A549 (cell line): ENCODE results near the gene IKZF4. TPM values are rescaled to one million over a fixed set of nuclear protein-coding genes. Genes with fewer than 3 reads are reported as not detected.

Source experiments
- ATAC-seq, 2 experiments: fragments of 200-7000 bp in 1 of 2; fragments of >200 bp in 1 of 2; cut with Nextera tagmentation in 1 of 2; cut with Tn5 transposase in 1 of 2; 3 replicates each; pipeline versions ENCODE4 v1.8.0 to v1.9.1; 2018 to 2020; ENCODE audit warnings: mild to moderate bottlenecking in 1 of 2, moderate library complexity in 1 of 2
- CTCF ChIA-PET: fragments of 300-600 bp; sonication (Branson Sonifier 250); formaldehyde crosslinking; extraction: SDS; loops from one replicate; lab custom pipeline; 2021; ENCODE audit warnings: antibody characterized with exemption, inconsistent platforms; lab: Yijun Ruan, JAX
- POLR2A ChIA-PET: fragments of 350-600 bp; formaldehyde crosslinking; extraction: SDS; loops from one replicate; lab custom pipeline; 2021; ENCODE audit warnings: antibody characterized with exemption, inconsistent platforms; lab: Yijun Ruan, JAX
- DNase-seq, 2 experiments: peaks; one replicate each; pipeline versions ENCODE4 v3.0.0 to v3.0.0-alpha.2; 2011 to 2016; ENCODE audit warnings: low read depth in 1 of 2, low spot score in 1 of 2
- FAIRE-seq: peaks from 2 replicates; lab custom pipeline; 2011; peaks lifted over from hg19 to GRCh38; lab: Jason Lieb, UNC
- H3K27ac ChIP-seq, 2 experiments: fragments of >200 bp; sonication (Bioruptor Twin); formaldehyde crosslinking; 3 replicates each; pipeline ENCODE4 v1.5.1; 2016 to 2017
- H3K4me1 ChIP-seq: fragments of >200 bp; sonication (Bioruptor Twin); formaldehyde crosslinking; 3 replicates; pipeline ENCODE4 v1.6.1; 2016
- H3K4me2 ChIP-seq: fragments of >200 bp; sonication (Bioruptor Twin); formaldehyde crosslinking; 3 replicates; pipeline ENCODE4 v1.6.1; 2016
- H3K4me3 ChIP-seq: fragments of >200 bp; sonication (Bioruptor Twin); formaldehyde crosslinking; 3 replicates; pipeline ENCODE4 v1.5.1; 2016
- H3K9me3 ChIP-seq: fragments of >200 bp; sonication (Bioruptor Twin); formaldehyde crosslinking; 3 replicates; pipeline ENCODE4 v1.6.1; 2016
- BHLHE40 ChIP-seq: IDR thresholded peaks from 2 replicates; pipeline ENCODE4 v1.6.1; 2012; ENCODE audit warnings: low read depth, low read length, inconsistent platforms
- CBX8 ChIP-seq: fragments of 200-600 bp; sonication (generic); IDR thresholded peaks from 2 replicates; pipeline ENCODE4 v1.6.1; 2016
- CHD2 ChIP-seq: fragments of 150-350 bp; IDR thresholded peaks from 2 replicates; pipeline ENCODE4 v1.6.1; 2014; ENCODE audit warnings: low read length; ENCODE audit not compliant: partially characterized antibody
- CHD4 ChIP-seq: fragments of 200-600 bp; sonication (generic); IDR thresholded peaks from 2 replicates; pipeline ENCODE4 v1.6.1; 2016; ENCODE audit warnings: antibody characterized with exemption, mild to moderate bottlenecking, borderline replicate concordance
- EP300 ChIP-seq, 2 experiments: fragments of >200 bp; sonication (Bioruptor Twin); formaldehyde crosslinking; IDR thresholded peaks; 2 replicates in 1 of 2; 3 replicates in 1 of 2; pipeline ENCODE4 v1.6.1; 2016 to 2017
- FOSL2 ChIP-seq, 2 experiments: fragments of 450-650 bp in 1 of 2; fragments of >200 bp in 1 of 2; sonication (Bioruptor Twin) in 1 of 2; formaldehyde crosslinking; IDR thresholded peaks; 2 replicates each; pipeline versions ENCODE4 v1.5.0 to v1.6.1; 2016 to 2020; ENCODE audit warnings: mild to moderate bottlenecking in 1 of 2, moderate library complexity in 1 of 2
- FOXS1 ChIP-seq: fragments of 250-450 bp; sonication (Bioruptor Pico); IDR thresholded peaks from 2 replicates; pipeline ENCODE4 v1.5.0; 2020; ENCODE audit warnings: mild to moderate bottlenecking, moderate library complexity
- HES2 ChIP-seq: fragments of >200 bp; sonication (Bioruptor Twin); formaldehyde crosslinking; IDR thresholded peaks from 2 replicates; pipeline ENCODE4 v1.6.1; 2016
- HEYL ChIP-seq: fragments of 250-450 bp; sonication (Bioruptor Pico); IDR thresholded peaks from 2 replicates; pipeline ENCODE4 v1.8.0; 2021; ENCODE audit warnings: mild to moderate bottlenecking, moderate library complexity
- HOXA7 ChIP-seq: fragments of 250-450 bp; sonication (Bioruptor Pico); IDR thresholded peaks from 2 replicates; pipeline ENCODE4 v1.5.0; 2020; ENCODE audit warnings: mild to moderate bottlenecking, moderate library complexity
- HOXB13 ChIP-seq: fragments of 250-450 bp; sonication (Bioruptor Pico); IDR thresholded peaks from 2 replicates; pipeline ENCODE4 v1.5.0; 2020; ENCODE audit warnings: low read depth, mild to moderate bottlenecking, moderate library complexity
- HOXB5 ChIP-seq: fragments of 250-450 bp; sonication (Bioruptor Pico); IDR thresholded peaks from 2 replicates; pipeline ENCODE4 v1.5.0; 2020; ENCODE audit warnings: mild to moderate bottlenecking, moderate library complexity
- KDM1A ChIP-seq: fragments of 200-600 bp; sonication (generic); IDR thresholded peaks from 2 replicates; pipeline ENCODE4 v1.6.1; 2016; ENCODE audit warnings: low read depth, mild to moderate bottlenecking
- MAZ ChIP-seq: fragments of 150-350 bp; IDR thresholded peaks from 2 replicates; pipeline ENCODE4 v1.6.1; 2014; ENCODE audit warnings: antibody characterized with exemption, low read depth, low read length, borderline replicate concordance
- NR3C1 ChIP-seq: fragments of >200 bp; sonication (Bioruptor Twin); formaldehyde crosslinking; IDR thresholded peaks from 3 replicates; pipeline ENCODE4 v1.6.1; 2017
- POLR2A ChIP-seq: IDR thresholded peaks from 2 replicates; pipeline ENCODE4 v1.6.1; 2012; ENCODE audit warnings: mild to moderate bottlenecking, low read length
- POLR2AphosphoS2 ChIP-seq: conservative IDR thresholded peaks from 2 replicates; pipeline ENCODE4 v1.6.1; 2012; ENCODE audit warnings: low read length, improper control_type of control experiment, inconsistent platforms
- RAD21 ChIP-seq, 2 experiments: fragments of >200 bp in 1 of 2; sonication (Bioruptor Twin) in 1 of 2; formaldehyde crosslinking in 1 of 2; IDR thresholded peaks in 1 of 2; conservative IDR thresholded peaks in 1 of 2; 2 replicates in 1 of 2; 3 replicates in 1 of 2; pipeline ENCODE4 v1.6.1; 2012 to 2018; ENCODE audit warnings: inconsistent platforms in 1 of 2
- RCOR1 ChIP-seq: fragments of 150-350 bp; IDR thresholded peaks from 2 replicates; pipeline ENCODE4 v1.6.1; 2014; ENCODE audit warnings: antibody characterized with exemption, low read length, low read depth
- RNF2 ChIP-seq: fragments of 200-600 bp; sonication (generic); IDR thresholded peaks from 2 replicates; pipeline ENCODE4 v1.6.1; 2016; ENCODE audit warnings: low read depth, mild to moderate bottlenecking, antibody characterized with exemption, moderate library complexity, borderline replicate concordance
- SMC3 ChIP-seq: fragments of >200 bp; sonication (Bioruptor Twin); formaldehyde crosslinking; IDR thresholded peaks from 3 replicates; pipeline ENCODE4 v1.6.1; 2018; ENCODE audit warnings: inconsistent platforms
- TP53 ChIP-seq: fragments of 250-450 bp; sonication (Bioruptor Pico); IDR thresholded peaks from 2 replicates; pipeline ENCODE4 v1.5.0; 2021; ENCODE audit warnings: mild to moderate bottlenecking, moderate library complexity
- ZNF302 ChIP-seq: fragments of 250-450 bp; sonication (Bioruptor Pico); IDR thresholded peaks from 2 replicates; pipeline ENCODE4 v1.9.0; 2021; ENCODE audit warnings: inconsistent platforms, mild to moderate bottlenecking, moderate library complexity
- ZSCAN20 ChIP-seq: fragments of 250-450 bp; sonication (Bioruptor Pico); IDR thresholded peaks from 2 replicates; pipeline ENCODE4 v1.8.0; 2022; ENCODE audit warnings: mild to moderate bottlenecking, moderate library complexity
- WGBS: methylation state at CpG from one replicate; pipeline ENCODE4 v1.1.6; 2017; ENCODE audit errors: missing lambda C conversion rate; 5-methylcytosine and 5-hydroxymethylcytosine counted together
- polyA plus RNA-seq, 4 experiments: library from polyadenylated mRNA; depleted of rRNA in 3 of 4; stranded (reverse); fragments of >200 nt; fragmentation: RNase III in 1 of 4; extraction: RNeasy Plus Mini Kit Qiagen cat#74134 plus additional on column Dnase treatment in 1 of 4; gene quantifications; 2 replicates in 3 of 4; 3 replicates in 1 of 4; pipeline ENCODE4 v1.2.3, GENCODE V29; 2011 to 2017
- TF ChIP-seq, protein P1 (sequence below): IDR thresholded peaks from 2 replicates; pipeline ENCODE4 v1.6.1; 2012; ENCODE audit warnings: low read depth, borderline replicate concordance
- TF ChIP-seq, protein P2 (sequence below): IDR thresholded peaks from 2 replicates; pipeline ENCODE4 v1.6.1; 2012
- TF ChIP-seq, protein P3 (sequence below): fragments of 200-600 bp; sonication (generic); IDR thresholded peaks from 2 replicates; pipeline ENCODE4 v1.6.1; 2016; ENCODE audit warnings: antibody characterized with exemption, mild to moderate bottlenecking, moderate library complexity
- TF ChIP-seq, protein P4 (sequence below): IDR thresholded peaks from 2 replicates; pipeline ENCODE4 v1.6.1; 2012

Gene IKZF4
- polyA plus RNA-seq, 2 of the 4 experiments (the other 2 are of a cell fraction): 2.0 TPM

DNA sequence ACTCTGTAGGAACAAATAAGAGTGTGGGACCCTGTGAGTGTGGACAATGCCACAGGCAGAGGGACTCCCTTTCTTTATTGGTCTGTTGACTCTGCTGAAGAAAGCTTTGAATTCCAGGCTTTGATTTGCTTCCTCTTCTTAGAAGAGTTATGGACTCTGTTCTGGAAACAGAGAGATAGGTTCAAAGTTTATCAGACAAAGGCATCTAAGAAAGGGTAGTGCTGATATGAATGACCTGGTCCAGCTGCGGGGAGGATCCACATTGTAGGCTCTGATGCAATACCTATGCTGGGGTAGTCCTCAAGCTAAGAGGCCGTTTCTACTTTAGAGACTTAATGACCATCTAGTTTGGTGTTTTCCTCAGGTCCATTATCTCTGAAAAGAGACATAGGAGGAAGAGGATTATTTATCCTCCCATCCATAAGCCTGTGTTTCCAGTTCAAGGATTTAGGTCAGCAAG is 10.7 kb upstream of the IKZF4 start:
- FAIRE-seq (no peak), DNase-seq (no peak), ATAC-seq (no peak)
- 47% methylated on average over 2 of the region's 2 CpGs for WGBS
- ChIA-PET CTCF (interaction anchor here (0.7 to 4.3 kb wide), 5 partner anchors 9 to 55 kb away, joined by 3 to 28 read pairs (median 7); partner anchors contain the start of gene SUOX), POLR2A (no interaction called here)
- Histone ChIP-seq H3K4me3 (no peak overlapping the region), H3K9me3 (no peaks in the 10 kb centered on the region), H3K27ac (no peak overlapping the region), H3K4me1 (peaks cover 6% of the 10 kb centered on the region; the same call in 2 of the 3 replicates), H3K4me2 (no peak overlapping the region)
- TF ChIP-seq NR3C1 (no peak), RNF2 (no peak), ZSCAN20 (CRISPR knock-in tag) (no peak), CHD2 (no peak), TP53 (no peak), EP300 (IDR thresholded peaks at IDR 0.05) (no peak), RAD21 (conservative IDR thresholded peaks at IDR 0.05 in 1 of 2, IDR thresholded peaks at IDR 0.05 in 1 of 2) (no peak), CBX8 (no peak), HEYL (CRISPR knock-in tag) (no peak), HOXB5 (CRISPR knock-in tag) (no peak)
- TF ChIP-seq, protein P1, sequence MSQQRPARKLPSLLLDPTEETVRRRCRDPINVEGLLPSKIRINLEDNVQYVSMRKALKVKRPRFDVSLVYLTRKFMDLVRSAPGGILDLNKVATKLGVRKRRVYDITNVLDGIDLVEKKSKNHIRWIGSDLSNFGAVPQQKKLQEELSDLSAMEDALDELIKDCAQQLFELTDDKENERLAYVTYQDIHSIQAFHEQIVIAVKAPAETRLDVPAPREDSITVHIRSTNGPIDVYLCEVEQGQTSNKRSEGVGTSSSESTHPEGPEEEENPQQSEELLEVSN: no peak
- TF ChIP-seq, protein P2, sequence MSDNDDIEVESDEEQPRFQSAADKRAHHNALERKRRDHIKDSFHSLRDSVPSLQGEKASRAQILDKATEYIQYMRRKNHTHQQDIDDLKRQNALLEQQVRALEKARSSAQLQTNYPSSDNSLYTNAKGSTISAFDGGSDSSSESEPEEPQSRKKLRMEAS: no peak

GRCh38 chr12:56011509-56012090 is 9.2 kb upstream of the IKZF4 start:
- Histone ChIP-seq H3K4me3 (no peak overlapping the region), H3K9me3 (no peaks in the 10 kb centered on the region), H3K27ac (no peak overlapping the region), H3K4me1 (peaks cover 6% of the 10 kb centered on the region; the same call in 2 of the 3 replicates), H3K4me2 (no peak overlapping the region)
- POLR2A ChIA-PET: no interaction called here
- ATAC-seq (no peak), DNase-seq (no peak), FAIRE-seq (no peak)
- 92% methylated on average over 2 of the region's 2 CpGs for WGBS
- CTCF ChIA-PET: interaction anchor here (1.1 to 5.7 kb wide), 4 partner anchors 15 to 273 kb away, joined by 3 to 33 read pairs (median 14); partner anchors contain the start of gene SUOX
- no peak for TF ChIP-seq KDM1A
- TF ChIP-seq SMC3: no peak
- TF ChIP-seq POLR2A: no peak
- TF ChIP-seq CBX8: no peak
- no peak for TF ChIP-seq BHLHE40
- TF ChIP-seq POLR2AphosphoS2: no peak
- no peak for TF ChIP-seq HOXA7 (CRISPR knock-in tag)
- no peak for TF ChIP-seq MAZ
- TF ChIP-seq RNF2: no peak
- TF ChIP-seq FOSL2 (IDR thresholded peaks at IDR 0.05): no peak
- TF ChIP-seq FOSL2 (CRISPR knock-in tag; IDR thresholded peaks at IDR 0.05): no peak
- no peak for TF ChIP-seq CHD4
- TF ChIP-seq, protein P3, sequence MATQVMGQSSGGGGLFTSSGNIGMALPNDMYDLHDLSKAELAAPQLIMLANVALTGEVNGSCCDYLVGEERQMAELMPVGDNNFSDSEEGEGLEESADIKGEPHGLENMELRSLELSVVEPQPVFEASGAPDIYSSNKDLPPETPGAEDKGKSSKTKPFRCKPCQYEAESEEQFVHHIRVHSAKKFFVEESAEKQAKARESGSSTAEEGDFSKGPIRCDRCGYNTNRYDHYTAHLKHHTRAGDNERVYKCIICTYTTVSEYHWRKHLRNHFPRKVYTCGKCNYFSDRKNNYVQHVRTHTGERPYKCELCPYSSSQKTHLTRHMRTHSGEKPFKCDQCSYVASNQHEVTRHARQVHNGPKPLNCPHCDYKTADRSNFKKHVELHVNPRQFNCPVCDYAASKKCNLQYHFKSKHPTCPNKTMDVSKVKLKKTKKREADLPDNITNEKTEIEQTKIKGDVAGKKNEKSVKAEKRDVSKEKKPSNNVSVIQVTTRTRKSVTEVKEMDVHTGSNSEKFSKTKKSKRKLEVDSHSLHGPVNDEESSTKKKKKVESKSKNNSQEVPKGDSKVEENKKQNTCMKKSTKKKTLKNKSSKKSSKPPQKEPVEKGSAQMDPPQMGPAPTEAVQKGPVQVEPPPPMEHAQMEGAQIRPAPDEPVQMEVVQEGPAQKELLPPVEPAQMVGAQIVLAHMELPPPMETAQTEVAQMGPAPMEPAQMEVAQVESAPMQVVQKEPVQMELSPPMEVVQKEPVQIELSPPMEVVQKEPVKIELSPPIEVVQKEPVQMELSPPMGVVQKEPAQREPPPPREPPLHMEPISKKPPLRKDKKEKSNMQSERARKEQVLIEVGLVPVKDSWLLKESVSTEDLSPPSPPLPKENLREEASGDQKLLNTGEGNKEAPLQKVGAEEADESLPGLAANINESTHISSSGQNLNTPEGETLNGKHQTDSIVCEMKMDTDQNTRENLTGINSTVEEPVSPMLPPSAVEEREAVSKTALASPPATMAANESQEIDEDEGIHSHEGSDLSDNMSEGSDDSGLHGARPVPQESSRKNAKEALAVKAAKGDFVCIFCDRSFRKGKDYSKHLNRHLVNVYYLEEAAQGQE: no peak
- TF ChIP-seq ZNF302: no peak
- TF ChIP-seq, protein P4, sequence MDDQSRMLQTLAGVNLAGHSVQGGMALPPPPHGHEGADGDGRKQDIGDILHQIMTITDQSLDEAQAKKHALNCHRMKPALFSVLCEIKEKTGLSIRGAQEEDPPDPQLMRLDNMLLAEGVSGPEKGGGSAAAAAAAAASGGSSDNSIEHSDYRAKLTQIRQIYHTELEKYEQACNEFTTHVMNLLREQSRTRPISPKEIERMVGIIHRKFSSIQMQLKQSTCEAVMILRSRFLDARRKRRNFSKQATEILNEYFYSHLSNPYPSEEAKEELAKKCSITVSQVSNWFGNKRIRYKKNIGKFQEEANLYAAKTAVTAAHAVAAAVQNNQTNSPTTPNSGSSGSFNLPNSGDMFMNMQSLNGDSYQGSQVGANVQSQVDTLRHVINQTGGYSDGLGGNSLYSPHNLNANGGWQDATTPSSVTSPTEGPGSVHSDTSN: no peak
- no peak for TF ChIP-seq HOXB13 (CRISPR knock-in tag)
- TF ChIP-seq FOXS1: no peak
- no peak for TF ChIP-seq RCOR1
- TF ChIP-seq HES2: no peak
